SK-N-SH treated with all-trans-retinoic acid at 6 μM for 48 hours (cell line): ENCODE data around the gene ERBB2.
"Not testable (repeated sequence)": the region's sequence is repeated elsewhere in the genome, so short reads cannot be mapped to it uniquely, and the experiment has no call there.

Source experiments
- ATAC-seq: fragments of 200-7000 bp; cut with Tn5 transposase; 3 replicates; pipeline ENCODE4 v1.9.1; 2020; ENCODE audit warnings: mild to moderate bottlenecking, moderate library complexity
- ARNTL ChIP-seq: fragments of 450-650 bp; formaldehyde crosslinking; IDR thresholded peaks from 2 replicates; pipeline ENCODE4 v1.5.0; 2020; ENCODE audit warnings: low read depth, mild to moderate bottlenecking, moderate library complexity, borderline replicate concordance
- BACH2 ChIP-seq: fragments of 250-450 bp; sonication (Bioruptor Pico); IDR thresholded peaks from 2 replicates; pipeline ENCODE4 v1.9.0; 2021; ENCODE audit warnings: mild to moderate bottlenecking, borderline replicate concordance
- CSDC2 ChIP-seq: fragments of 250-450 bp; sonication (Bioruptor Pico); IDR thresholded peaks from 2 replicates; pipeline ENCODE4 v1.5.0; 2020; ENCODE audit warnings: mild to moderate bottlenecking, moderate library complexity
- ESRRG ChIP-seq: fragments of 250-450 bp; sonication (Bioruptor Pico); IDR thresholded peaks from 2 replicates; pipeline ENCODE4 v1.6.1; 2021; ENCODE audit warnings: mild to moderate bottlenecking
- GLIS3 ChIP-seq: fragments of 250-450 bp; sonication (Bioruptor Pico); IDR thresholded peaks from 2 replicates; pipeline ENCODE4 v1.5.0; 2020; ENCODE audit warnings: mild to moderate bottlenecking, moderate library complexity
- ISL1 ChIP-seq: fragments of 250-450 bp; sonication (Bioruptor Pico); IDR thresholded peaks from 2 replicates; pipeline ENCODE4 v2.1.2; 2022; ENCODE audit warnings: mild to moderate bottlenecking, moderate library complexity
- OSR1 ChIP-seq: fragments of 250-450 bp; sonication (Bioruptor Pico); IDR thresholded peaks from 2 replicates; pipeline ENCODE4 v1.8.0; 2022; ENCODE audit warnings: moderate library complexity, mild to moderate bottlenecking, inconsistent platforms
- PPARA ChIP-seq: fragments of 250-450 bp; sonication (Bioruptor Pico); IDR thresholded peaks from 2 replicates; pipeline ENCODE4 v1.5.0; 2020; ENCODE audit warnings: mild to moderate bottlenecking, borderline replicate concordance
- RARB ChIP-seq: fragments of 250-450 bp; sonication (Bioruptor Pico); IDR thresholded peaks from 2 replicates; pipeline ENCODE4 v1.8.0; 2021; ENCODE audit warnings: mild to moderate bottlenecking, moderate library complexity
- SNAI2 ChIP-seq: fragments of 250-450 bp; sonication (Bioruptor Pico); IDR thresholded peaks from 2 replicates; pipeline ENCODE4 v1.5.0; 2020; ENCODE audit warnings: mild to moderate bottlenecking, moderate library complexity
- ZFP30 ChIP-seq: fragments of 450-650 bp; formaldehyde crosslinking; IDR thresholded peaks from 2 replicates; pipeline ENCODE4 v1.5.0; 2022; ENCODE audit warnings: mild to moderate bottlenecking, moderate library complexity
- ZNF565 ChIP-seq: fragments of 450-650 bp; formaldehyde crosslinking; conservative IDR thresholded peaks from 2 replicates; pipeline ENCODE4 v1.5.0; 2020; ENCODE audit warnings: low read depth, mild to moderate bottlenecking, moderate library complexity
- ZNF70 ChIP-seq: fragments of 450-650 bp; formaldehyde crosslinking; IDR thresholded peaks from 2 replicates; pipeline ENCODE4 v1.5.0; 2020; ENCODE audit warnings: mild to moderate bottlenecking, moderate library complexity
- ZNF8 ChIP-seq: fragments of 450-650 bp; formaldehyde crosslinking; IDR thresholded peaks from 2 replicates; pipeline ENCODE4 v1.5.0; 2020; ENCODE audit warnings: mild to moderate bottlenecking, moderate library complexity
- TF ChIP-seq, protein P1 (sequence below): fragments of 250-450 bp; sonication (Bioruptor Pico); IDR thresholded peaks from 2 replicates; pipeline ENCODE4 v1.8.0; 2021; ENCODE audit warnings: low read depth, mild to moderate bottlenecking, moderate library complexity, borderline replicate concordance
- TF ChIP-seq, protein P2 (sequence below): fragments of 250-450 bp; sonication (Bioruptor Pico); IDR thresholded peaks from 2 replicates; pipeline ENCODE4 v1.8.0; 2020; ENCODE audit warnings: mild to moderate bottlenecking, moderate library complexity, borderline replicate concordance
- TF ChIP-seq, protein P3 (sequence below): fragments of 250-450 bp; sonication (Bioruptor Pico); IDR thresholded peaks from 2 replicates; pipeline ENCODE4 v1.5.1; 2021; ENCODE audit warnings: mild to moderate bottlenecking, moderate library complexity

The ERBB2 gene

DNA sequence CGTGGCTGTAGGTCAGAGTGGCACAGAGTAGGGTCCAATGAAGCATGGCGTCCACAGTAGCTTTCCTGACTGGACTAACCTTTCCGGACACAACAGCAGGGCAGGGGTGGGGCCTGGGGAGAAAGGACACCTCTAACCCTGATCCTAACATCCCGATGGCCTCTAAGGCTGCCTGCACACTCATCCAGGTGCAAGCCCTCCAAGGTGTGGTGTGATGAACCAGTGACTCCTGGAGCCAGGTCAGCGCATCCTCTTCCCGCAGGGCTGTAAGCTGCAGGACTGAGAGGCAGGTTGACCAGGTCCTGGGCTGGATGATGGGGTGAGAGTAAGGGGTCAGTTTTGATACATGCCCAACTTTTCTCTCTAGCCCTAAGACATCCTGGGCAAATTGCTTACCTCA, 3.1 kb upstream of the ERBB2 start:
- ATAC-seq: no peak
- no peak for TF ChIP-seq ISL1 (CRISPR knock-in tag)
- TF ChIP-seq SNAI2 (CRISPR knock-in tag): no peak
- no peak for TF ChIP-seq ARNTL (CRISPR knock-in tag)
- no peak for TF ChIP-seq PPARA (CRISPR knock-in tag)
- TF ChIP-seq, protein P1, sequence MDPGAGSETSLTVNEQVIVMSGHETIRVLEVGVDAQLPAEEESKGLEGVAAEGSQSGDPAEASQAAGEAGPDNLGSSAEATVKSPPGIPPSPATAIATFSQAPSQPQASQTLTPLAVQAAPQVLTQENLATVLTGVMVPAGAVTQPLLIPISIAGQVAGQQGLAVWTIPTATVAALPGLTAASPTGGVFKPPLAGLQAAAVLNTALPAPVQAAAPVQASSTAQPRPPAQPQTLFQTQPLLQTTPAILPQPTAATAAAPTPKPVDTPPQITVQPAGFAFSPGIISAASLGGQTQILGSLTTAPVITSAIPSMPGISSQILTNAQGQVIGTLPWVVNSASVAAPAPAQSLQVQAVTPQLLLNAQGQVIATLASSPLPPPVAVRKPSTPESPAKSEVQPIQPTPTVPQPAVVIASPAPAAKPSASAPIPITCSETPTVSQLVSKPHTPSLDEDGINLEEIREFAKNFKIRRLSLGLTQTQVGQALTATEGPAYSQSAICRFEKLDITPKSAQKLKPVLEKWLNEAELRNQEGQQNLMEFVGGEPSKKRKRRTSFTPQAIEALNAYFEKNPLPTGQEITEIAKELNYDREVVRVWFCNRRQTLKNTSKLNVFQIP (CRISPR knock-in tag): no peak

DNA sequence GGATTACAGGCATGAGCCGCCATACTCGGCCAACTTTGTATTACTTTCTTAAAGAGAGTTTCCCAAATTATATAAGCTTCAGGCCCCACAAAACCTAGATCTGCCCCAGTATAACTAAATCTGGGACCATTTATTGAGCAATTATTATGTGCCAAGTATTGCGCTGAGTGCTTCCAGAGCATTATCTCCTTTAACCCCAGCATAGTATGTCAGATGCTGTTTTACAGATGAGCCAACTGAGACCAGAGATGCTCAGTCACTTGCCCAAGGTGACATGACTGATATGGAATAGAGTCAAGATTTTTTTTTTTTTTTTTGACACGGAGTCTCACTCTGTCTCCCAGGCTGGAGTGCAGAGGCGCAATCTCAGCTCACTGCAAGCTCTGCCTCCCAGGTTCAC, 1.9 kb upstream of the ERBB2 start:
- ATAC-seq: no peak
- TF ChIP-seq ZFP30: no peak
- TF ChIP-seq ZNF565 (CRISPR knock-in tag): no peak
- no peak for TF ChIP-seq OSR1 (CRISPR knock-in tag)
- TF ChIP-seq RARB (CRISPR knock-in tag): no peak
- TF ChIP-seq, protein P2, sequence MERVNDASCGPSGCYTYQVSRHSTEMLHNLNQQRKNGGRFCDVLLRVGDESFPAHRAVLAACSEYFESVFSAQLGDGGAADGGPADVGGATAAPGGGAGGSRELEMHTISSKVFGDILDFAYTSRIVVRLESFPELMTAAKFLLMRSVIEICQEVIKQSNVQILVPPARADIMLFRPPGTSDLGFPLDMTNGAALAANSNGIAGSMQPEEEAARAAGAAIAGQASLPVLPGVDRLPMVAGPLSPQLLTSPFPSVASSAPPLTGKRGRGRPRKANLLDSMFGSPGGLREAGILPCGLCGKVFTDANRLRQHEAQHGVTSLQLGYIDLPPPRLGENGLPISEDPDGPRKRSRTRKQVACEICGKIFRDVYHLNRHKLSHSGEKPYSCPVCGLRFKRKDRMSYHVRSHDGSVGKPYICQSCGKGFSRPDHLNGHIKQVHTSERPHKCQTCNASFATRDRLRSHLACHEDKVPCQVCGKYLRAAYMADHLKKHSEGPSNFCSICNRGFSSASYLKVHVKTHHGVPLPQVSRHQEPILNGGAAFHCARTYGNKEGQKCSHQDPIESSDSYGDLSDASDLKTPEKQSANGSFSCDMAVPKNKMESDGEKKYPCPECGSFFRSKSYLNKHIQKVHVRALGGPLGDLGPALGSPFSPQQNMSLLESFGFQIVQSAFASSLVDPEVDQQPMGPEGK (CRISPR knock-in tag): no peak

DNA sequence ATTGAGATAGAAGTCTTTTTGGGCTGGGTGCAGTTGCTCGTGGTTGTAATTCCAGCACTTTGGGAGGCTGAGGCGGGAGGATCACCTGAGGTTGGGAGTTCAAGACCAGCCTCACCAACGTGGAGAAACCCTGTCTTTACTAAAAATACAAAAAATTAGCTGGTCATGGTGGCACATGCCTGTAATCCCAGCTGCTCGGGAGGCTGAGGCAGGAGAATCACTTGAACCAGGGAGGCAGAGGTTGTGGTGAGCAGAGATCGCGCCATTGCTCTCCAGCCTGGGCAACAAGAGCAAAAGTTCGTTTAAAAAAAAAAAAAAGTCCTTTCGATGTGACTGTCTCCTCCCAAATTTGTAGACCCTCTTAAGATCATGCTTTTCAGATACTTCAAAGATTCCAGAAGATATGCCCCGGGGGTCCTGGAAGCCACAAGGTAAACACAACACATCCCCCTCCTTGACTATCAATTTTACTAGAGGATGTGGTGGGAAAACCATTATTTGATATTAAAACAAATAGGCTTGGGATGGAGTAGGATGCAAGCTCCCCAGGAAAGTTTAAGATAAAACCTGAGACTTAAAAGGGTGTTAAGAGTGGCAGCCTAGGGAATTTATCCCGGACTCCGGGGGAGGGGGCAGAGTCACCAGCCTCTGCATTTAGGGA, 577 bp upstream of the ERBB2 start:
- ATAC-seq: not testable (repeated sequence)

DNA sequence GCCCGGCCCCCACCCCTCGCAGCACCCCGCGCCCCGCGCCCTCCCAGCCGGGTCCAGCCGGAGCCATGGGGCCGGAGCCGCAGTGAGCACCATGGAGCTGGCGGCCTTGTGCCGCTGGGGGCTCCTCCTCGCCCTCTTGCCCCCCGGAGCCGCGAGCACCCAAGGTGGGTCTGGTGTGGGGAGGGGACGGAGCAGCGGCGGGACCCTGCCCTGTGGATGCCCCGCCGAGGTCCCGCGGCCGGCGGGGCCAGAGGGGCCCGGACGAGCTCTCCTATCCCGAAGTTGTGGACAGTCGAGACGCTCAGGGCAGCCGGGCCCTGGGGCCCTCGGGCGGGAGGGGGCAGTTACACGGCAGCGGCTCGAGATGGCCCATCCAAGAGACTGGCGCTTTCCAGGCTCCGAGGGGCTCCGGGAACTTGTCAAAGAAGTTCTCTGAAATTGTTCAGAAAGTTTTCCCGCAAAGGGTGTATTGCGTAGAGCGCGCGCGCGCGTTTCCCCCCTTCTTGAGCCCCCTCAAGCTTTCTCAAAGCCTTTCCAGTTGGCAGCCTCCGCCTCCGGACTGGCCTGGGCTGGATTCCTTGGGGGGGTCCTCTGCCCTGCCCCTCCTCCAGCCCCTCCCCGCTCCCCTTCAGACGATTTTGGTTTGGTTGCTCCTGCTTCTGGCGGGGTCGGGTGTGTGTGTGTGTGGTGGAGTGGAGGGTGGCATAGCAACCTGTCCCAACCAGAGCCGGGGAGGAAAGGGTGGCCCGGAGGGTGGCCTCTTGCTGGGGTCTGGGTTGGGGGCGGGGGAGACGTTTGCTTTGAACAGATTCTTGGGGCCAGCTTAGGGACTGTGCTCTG, 504 bp downstream of the ERBB2 start:
- no peak for ATAC-seq

DNA sequence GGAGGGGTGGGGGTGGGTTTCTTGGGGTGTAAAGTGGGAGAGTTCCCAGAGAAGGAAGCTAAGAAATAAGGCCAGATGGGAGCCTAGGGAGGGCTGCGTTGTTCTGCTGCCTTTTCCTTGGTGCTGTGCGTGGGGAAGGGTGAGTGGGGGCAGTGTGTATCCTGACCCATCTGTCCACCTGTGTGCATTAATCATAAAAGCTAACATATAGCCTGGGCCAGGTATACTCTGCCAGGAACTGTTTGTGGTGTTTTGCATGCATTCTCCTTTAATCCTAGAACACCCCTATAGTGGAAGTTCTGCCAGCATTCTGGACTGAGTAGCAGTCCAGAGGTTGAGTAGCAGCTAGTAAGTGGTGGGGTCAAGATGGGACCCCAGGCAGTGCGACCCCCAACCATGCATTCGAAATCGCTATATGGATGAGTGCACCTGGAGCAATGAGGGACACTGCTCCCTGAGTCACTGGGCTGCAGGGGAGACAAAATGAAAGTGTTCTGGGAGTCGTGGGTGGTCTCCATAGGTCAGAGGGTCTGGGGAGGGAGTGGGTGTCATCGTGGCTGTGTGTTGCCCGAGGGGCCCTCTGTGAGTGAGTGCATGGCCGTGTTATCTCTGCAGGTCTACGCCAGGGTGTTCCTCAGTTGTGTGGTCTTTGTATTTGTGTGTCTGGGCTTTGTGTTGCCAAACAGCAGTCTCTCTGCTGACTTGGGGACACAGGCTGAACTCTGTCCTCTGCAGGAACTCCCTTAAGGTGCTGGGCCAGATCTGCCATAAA, 1.3 kb downstream of the ERBB2 start:
- no peak for ATAC-seq
- TF ChIP-seq ESRRG: no peak
- no peak for TF ChIP-seq ZNF70
- no peak for TF ChIP-seq ZNF8 (CRISPR knock-in tag)
- TF ChIP-seq PPARA (CRISPR knock-in tag): no peak
- TF ChIP-seq, protein P3, sequence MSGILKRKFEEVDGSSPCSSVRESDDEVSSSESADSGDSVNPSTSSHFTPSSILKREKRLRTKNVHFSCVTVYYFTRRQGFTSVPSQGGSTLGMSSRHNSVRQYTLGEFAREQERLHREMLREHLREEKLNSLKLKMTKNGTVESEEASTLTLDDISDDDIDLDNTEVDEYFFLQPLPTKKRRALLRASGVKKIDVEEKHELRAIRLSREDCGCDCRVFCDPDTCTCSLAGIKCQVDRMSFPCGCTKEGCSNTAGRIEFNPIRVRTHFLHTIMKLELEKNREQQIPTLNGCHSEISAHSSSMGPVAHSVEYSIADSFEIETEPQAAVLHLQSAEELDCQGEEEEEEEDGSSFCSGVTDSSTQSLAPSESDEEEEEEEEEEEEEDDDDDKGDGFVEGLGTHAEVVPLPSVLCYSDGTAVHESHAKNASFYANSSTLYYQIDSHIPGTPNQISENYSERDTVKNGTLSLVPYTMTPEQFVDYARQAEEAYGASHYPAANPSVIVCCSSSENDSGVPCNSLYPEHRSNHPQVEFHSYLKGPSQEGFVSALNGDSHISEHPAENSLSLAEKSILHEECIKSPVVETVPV: no peak
- TF ChIP-seq BACH2 (CRISPR knock-in tag): no peak
- no peak for TF ChIP-seq OSR1 (CRISPR knock-in tag)
- TF ChIP-seq ISL1 (CRISPR knock-in tag): no peak
- TF ChIP-seq, protein P2 (CRISPR knock-in tag): no peak

More for the DNA sequence above, 504 bp downstream of the ERBB2 start:
- TF ChIP-seq CSDC2 (CRISPR knock-in tag) (no peak), RARB (CRISPR knock-in tag) (no peak), OSR1 (CRISPR knock-in tag) (no peak), ZFP30 (no peak), ZNF565 (CRISPR knock-in tag) (no peak), PPARA (CRISPR knock-in tag) (no peak), ZNF70 (no peak), GLIS3 (CRISPR knock-in tag) (no peak), ARNTL (CRISPR knock-in tag) (no peak)
- TF ChIP-seq, protein P2 (CRISPR knock-in tag): no peak
- TF ChIP-seq, protein P3: no peak
